Effector memory CD4-positive, alpha-beta T cell (primary cell): ENCODE measurements around the gene PNPO.

ENCODE experiments used
- DNase-seq, 3 donors: peaks; one replicate each; pipeline ENCODE4 v3.0.0-alpha.2; 2020
- H3K27ac ChIP-seq: 2 replicates; pipeline ENCODE4 v1.7.0; 2013; ENCODE audit warnings: mild to moderate bottlenecking, low read length, moderate library complexity; ENCODE audit not compliant: insufficient read depth, poor library complexity, severe bottlenecking
- H3K27me3 ChIP-seq: replicated peaks from 2 replicates; pipeline ENCODE4 v1.7.0; 2013; ENCODE audit warnings: mild to moderate bottlenecking, low read length; ENCODE audit not compliant: insufficient read depth, control insufficient read depth, poor library complexity, severe bottlenecking
- H3K36me3 ChIP-seq: 2 replicates; pipeline ENCODE4 v1.7.0; 2013; ENCODE audit warnings: mild to moderate bottlenecking, low read length, moderate library complexity; ENCODE audit not compliant: control insufficient read depth, insufficient read depth
- H3K4me1 ChIP-seq: 2 replicates; pipeline ENCODE4 v1.7.0; 2013; ENCODE audit warnings: low read length, mild to moderate bottlenecking; ENCODE audit not compliant: control insufficient read depth, insufficient read depth, poor library complexity, severe bottlenecking
- H3K4me3 ChIP-seq: 2 replicates; pipeline ENCODE4 v1.7.0; 2013; ENCODE audit warnings: low read length, low read depth, mild to moderate bottlenecking; ENCODE audit not compliant: insufficient read depth, poor library complexity, severe bottlenecking
- H3K9me3 ChIP-seq: 2 replicates; pipeline ENCODE4 v1.7.0; 2013; ENCODE audit warnings: mild to moderate bottlenecking, low read length, moderate library complexity; ENCODE audit not compliant: control insufficient read depth

The PNPO gene

DNA sequence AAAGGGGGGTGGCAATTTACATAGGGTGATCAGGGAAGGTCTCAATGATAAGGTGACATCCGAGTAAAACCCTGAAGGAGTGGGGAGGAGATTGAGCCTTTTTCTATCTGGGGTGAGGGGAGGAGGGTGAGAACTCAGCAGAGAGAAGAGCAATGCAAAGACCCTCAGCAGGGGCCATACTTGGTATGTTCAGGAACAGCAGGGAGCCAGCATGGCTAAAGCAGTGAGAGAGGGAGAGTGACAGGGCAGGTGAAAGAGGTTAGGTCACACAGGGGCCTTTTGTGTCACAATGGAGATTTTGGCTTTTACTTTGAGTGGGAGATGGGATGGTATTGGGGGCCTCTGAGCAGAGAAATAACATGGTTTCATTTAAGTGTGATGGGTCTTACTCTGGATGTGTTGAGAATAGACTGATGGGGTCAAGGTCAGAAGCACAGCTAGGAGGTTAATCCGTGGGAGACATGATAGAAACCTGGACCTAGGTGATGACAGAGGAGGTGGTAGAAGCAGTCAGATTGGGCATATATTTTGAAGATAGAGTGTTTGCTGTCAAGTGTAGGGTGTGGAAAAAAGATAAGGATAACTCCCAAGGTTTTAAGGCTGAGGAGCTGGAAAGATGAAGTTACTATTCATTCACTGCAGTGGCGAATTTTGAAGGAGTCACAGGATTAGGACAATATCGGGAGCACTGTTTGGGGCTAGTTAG is 39.2 kb upstream of the PNPO start:
- no peak overlapping the region for H3K27ac ChIP-seq
- DNase-seq: no peak
- H3K9me3 ChIP-seq: no peaks in the 10 kb centered on the region
- no peaks in the 10 kb centered on the region for H3K27me3 ChIP-seq
- H3K4me3 ChIP-seq: no peak overlapping the region
- no peaks in the 10 kb centered on the region for H3K4me1 ChIP-seq
- peaks cover 2% of the 10 kb centered on the region for H3K36me3 ChIP-seq

- H3K4me1 ChIP-seq: no peaks in the 10 kb centered on the region
- H3K9me3 ChIP-seq: no peaks in the 10 kb centered on the region
- no peaks in the 10 kb centered on the region for H3K27me3 ChIP-seq
- no peak for DNase-seq
- H3K36me3 ChIP-seq: peaks cover 2% of the 10 kb centered on the region
- no peak overlapping the region for H3K27ac ChIP-seq
- no peak overlapping the region for H3K4me3 ChIP-seq
Measured at GRCh38 chr17:47905221-47905733, 36.1 kb upstream of the PNPO start.

DNA sequence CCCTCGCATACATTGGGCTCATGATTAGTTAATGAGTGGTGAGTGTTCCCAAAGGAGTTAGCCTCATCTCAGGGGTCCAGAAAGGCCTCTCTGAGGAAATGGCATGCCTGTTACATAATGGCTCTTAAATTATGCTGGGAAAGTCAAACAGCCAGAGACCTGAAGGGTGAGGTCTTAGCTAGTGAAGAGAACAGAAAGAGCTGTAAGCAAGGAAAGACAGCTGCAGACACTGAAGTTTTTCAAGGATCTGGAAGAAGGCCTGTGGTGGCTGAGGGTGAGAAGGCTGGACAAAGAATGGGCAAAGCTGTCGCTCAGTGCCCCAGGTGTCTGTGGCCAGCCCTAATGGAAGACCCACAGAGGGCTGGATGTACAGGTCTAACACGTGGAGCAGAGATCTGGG is 34.9 kb upstream of the PNPO start:
- Histone ChIP-seq H3K4me1 (no peaks in the 10 kb centered on the region), H3K4me3 (no peak overlapping the region), H3K9me3 (no peaks in the 10 kb centered on the region), H3K27ac (no peak overlapping the region), H3K36me3 (peaks cover 2% of the 10 kb centered on the region), H3K27me3 (no peaks in the 10 kb centered on the region)
- no peak for DNase-seq

DNA sequence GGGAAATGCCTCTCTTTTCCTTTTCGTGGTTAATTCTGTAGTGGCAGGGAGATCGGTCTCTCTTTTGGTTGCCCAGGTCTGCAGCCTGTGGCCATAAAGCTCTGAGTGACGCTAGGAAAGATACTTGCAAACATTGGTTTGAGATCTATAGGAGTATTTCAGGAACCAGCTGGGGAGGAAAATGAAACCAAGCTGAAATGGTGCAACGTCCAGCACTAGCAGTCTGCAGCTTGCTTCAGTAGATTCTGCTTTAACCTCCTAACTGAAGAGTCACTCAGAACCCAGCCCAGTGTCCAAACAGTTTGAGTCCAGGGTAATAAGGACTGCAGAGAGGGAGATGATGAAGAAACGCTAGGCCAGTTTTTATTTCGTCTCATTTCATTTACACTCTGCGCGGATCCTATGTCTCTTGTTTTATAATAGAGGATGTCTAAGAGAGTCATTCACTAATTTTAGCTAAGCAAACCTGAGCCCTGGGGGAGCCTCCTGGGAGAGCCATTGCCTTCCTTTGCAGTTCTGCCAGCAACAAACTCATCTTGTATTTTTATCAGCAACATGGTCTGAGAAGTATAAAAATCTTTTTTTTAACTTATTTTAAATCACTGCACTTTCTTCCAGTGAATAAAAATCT is 33.3 kb upstream of the PNPO start:
- Histone ChIP-seq H3K27me3 (no peaks in the 10 kb centered on the region), H3K4me3 (no peak overlapping the region), H3K4me1 (no peaks in the 10 kb centered on the region), H3K27ac (no peak overlapping the region), H3K9me3 (no peaks in the 10 kb centered on the region), H3K36me3 (peaks cover 2% of the 10 kb centered on the region)
- no peak for DNase-seq

DNA sequence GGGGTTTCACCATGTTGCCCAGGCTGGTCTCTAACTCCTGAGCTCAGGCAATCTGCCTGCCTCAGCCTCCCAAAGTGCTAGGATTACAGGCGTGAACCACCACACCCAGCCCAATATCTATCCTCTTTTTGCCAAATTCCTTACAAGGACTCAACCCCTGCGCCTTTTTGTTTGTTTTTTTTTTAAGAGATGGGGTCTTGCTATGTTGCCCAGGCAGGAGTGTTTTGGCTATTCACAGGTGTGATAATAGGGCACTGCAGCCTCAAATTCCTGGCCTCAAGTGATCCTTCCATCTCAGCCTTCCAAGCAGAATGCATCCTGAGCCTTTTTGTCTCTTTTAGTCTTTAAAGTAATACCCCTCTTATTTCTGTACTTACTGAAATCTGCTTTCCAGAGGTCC is 28.3 kb upstream of the PNPO start:
- no peak for DNase-seq
- H3K27me3 ChIP-seq: no peaks in the 10 kb centered on the region
- no peak overlapping the region for H3K4me3 ChIP-seq
- H3K36me3 ChIP-seq: peaks cover 12% of the 10 kb centered on the region
- no peak overlapping the region for H3K27ac ChIP-seq
- H3K9me3 ChIP-seq: no peaks in the 10 kb centered on the region
- H3K4me1 ChIP-seq: no peaks in the 10 kb centered on the region

DNA sequence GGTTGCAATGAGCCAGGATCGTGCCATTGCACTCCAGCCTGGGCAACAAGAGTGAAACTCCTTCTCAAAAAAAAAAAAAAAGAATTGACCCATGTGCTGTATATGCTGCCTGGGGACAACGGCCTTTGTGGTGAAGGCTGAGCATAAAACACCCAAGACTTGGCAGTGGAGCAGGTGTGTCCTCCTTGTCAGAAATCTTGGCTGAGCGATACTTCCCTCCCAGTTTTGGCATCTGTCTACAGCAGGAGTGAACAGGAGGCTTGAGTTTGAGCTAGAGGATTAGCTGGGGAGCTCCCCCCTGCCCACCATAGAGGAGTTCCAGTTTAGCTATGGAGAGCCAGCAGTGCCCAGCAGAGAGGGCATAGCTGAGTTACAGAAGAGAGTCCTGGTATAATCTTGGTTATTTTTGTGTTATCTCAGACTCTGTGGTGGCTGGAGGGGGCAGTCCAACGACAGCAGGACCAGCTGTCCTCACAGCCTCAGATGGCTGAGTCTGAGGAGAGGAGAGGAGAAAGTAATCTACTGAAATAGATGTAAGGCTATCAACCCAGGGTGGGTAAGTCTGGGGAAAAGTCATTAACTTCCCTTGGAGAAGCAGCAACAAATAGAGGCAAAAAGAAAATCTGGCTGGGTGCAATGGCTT is 26.9 kb upstream of the PNPO start:
- H3K9me3 ChIP-seq: no peaks in the 10 kb centered on the region
- peaks cover 12% of the 10 kb centered on the region for H3K36me3 ChIP-seq
- no peak overlapping the region for H3K27ac ChIP-seq

GRCh38 chr17:47915776-47916398 is 25.5 kb upstream of the PNPO start:
- no peak overlapping the region for H3K27ac ChIP-seq
- peaks cover 12% of the 10 kb centered on the region for H3K36me3 ChIP-seq
- H3K27me3 ChIP-seq: no peaks in the 10 kb centered on the region
- DNase-seq: no peak
- no peaks in the 10 kb centered on the region for H3K9me3 ChIP-seq
- H3K4me1 ChIP-seq: no peaks in the 10 kb centered on the region
- no peak overlapping the region for H3K4me3 ChIP-seq

More for the DNA sequence above, 26.9 kb upstream of the PNPO start:
- H3K4me3 ChIP-seq: no peak overlapping the region
- H3K27me3 ChIP-seq: no peaks in the 10 kb centered on the region
- H3K4me1 ChIP-seq: no peaks in the 10 kb centered on the region
- DNase-seq: no peak

DNA sequence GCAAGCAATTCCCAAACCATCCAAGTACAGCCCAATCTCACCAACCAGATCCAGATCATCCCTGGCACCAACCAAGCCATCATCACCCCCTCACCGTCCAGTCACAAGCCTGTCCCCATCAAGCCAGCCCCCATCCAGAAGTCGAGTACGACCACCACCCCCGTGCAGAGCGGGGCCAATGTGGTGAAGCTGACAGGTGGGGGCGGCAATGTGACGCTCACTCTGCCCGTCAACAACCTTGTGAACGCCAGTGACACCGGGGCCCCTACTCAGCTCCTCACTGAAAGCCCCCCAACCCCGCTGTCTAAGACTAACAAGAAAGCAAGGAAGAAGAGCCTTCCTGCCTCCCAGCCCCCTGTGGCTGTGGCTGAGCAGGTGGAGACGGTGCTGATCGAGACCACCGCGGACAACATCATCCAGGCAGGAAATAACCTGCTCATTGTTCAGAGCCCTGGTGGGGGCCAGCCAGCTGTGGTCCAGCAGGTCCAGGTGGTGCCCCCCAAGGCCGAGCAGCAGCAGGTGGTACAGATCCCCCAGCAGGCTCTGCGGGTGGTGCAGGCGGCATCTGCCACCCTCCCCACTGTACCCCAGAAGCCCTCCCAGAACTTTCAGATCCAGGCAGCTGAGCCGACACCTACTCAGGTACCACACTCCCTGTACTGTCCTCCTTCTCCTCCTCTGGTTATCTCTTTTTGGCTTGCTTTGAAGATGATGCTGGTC is 24.7 kb upstream of the PNPO start:
- Histone ChIP-seq H3K36me3 (peaks cover 15% of the 10 kb centered on the region), H3K4me3 (no peak overlapping the region), H3K4me1 (no peaks in the 10 kb centered on the region), H3K27ac (no peak overlapping the region), H3K27me3 (no peaks in the 10 kb centered on the region), H3K9me3 (no peaks in the 10 kb centered on the region)
- DNase-seq: no peak

DNA sequence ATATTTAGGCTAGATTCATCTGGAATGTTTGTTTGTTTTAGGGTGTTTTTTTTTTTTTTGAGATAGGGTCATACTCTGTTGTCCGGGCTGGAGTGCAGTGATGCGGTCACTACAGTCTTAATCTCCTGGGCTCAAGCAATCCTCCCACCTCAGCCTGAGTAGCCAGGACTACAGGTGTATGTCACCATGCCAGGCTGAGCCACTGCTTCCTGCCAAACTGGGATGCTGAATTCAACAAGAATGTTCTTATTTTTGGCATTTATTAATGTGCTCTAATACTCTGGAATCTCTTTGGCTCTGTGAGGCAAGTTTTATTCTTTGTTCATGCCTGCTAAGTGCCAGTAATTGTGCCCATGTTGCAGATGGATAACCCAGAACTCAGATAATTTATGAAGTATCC is 23.8 kb upstream of the PNPO start:
- Histone ChIP-seq H3K27me3 (no peaks in the 10 kb centered on the region), H3K36me3 (peaks cover 22% of the 10 kb centered on the region), H3K4me3 (no peak overlapping the region), H3K27ac (no peak overlapping the region), H3K4me1 (no peaks in the 10 kb centered on the region), H3K9me3 (no peaks in the 10 kb centered on the region)
- no peak for DNase-seq
